Femur (tissue), 1 donor: ENCODE results near the gene BIN2.
"Not testable (repeated sequence)": the region's sequence is repeated elsewhere in the genome, so short reads cannot be mapped to it uniquely, and the experiment has no call there.

Experiments used
- DNase-seq: peaks from one replicate; pipeline ENCODE4 v3.0.0-alpha.2; 2017

Gene BIN2

DNA sequence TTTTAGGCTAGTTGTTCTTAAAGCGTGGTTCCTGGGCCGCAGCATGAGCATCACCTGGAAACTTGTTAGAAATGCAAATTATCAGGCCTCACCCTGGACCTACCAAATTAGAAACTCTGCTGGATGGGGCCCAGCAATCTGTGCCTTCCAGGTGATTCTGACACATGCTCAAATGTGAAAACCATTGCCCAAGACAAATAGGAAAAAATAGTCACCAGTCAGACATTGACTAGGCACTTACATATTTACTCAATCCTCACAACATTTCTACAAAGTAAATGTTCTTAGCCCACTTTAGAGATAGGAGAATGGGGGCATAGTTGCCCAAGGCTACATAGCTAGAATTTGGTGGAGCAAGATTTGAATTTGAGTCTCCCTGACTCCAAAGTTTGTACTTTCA is 19.2 kb upstream of the BIN2 start:
- DNase-seq, result no peak

DNA sequence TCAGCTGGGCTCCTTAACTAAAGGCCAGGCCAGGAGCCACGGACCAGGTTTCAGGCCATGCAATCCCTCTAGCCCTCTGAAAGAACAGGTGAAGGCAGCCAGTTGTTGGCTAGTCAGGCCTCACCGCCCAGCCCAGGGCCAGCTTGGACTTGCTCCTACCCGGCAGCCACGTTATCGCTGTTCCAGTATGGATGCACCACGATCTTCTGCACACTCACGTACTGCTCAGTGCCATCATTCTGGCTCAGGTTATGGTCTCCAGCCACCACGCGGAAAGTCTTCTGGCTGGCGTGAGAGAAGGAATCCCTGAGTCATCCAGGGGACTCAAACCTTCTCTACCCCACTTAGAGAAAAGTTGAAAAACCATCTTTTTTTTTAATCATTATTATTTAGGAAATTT is 18.4 kb upstream of the BIN2 start:
- no peak for DNase-seq

DNA sequence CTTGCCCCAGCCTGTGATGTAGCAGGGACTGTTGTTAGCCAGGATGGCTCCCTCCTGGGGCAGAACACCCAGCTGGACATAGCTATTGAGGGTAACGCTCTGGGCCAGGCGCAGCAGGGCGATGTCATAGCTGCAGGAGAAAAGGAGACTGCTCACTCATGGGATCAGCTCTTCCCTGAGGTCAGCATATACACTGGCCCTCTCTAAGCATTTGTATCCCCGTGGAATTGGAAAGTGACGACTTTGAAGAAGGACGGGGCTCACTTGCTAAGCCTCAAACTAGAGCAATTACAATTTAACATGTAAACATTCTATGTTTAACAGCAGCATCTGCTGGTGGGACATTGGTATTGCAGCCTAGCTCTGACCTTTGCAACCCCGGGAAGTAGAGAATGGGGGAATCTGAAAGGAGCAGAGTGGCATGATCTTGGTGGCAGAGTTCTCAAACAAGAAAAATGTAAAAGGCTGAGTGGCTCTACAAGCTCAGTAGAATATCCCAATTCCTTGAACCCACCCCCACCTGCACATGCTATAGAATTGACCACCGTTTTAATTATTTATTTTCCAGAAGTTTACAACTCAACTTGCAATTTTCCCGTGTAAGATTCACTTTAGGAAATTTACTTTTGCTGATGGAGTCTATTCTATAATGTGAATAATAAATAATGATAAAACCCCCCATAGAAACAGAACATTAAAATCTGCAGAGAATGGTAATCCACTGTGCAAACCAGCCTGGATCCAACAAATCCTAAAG is 17.5 kb upstream of the BIN2 start:
- DNase-seq, result peak; percentile 70

DNA sequence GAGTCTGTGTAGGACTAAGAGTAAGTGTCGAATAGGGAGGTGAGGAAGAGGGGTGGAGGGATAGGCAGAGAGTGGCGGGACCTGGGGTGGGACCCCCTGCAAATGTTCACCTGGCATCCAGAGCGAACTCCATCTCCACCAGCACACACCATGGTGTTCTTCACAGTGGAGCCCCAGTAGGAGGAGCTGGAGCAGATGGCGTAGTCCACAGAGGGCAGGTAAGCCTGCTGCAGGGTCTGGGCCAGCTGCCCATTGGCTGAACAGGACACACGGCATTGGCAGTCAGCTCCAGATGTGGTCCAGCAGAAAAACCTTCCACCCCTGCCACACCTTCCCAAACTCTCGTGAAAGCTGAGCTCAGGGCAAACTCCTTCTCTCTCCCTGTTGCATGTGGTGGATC is 15.8 kb upstream of the BIN2 start:
- no peak for DNase-seq

DNA sequence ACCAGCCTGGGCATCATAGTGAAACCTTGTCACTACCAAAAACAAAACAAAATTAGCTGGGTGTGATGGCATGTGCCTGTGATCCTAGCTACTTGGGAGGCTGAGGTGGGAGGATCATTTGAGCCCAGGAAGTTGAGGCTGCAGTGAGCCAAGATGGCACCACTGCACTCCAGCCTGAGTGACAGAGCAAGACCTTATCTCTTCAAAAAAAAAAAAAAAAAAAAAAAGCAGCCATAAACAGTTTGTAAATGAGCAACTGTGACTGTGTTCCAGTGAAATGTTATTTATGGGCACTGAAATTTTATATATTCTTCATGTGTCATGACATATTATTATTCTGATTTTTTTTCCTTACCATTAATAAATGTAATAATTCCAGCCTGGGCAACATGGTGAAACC is 13.4 kb upstream of the BIN2 start:
- DNase-seq, result not testable (repeated sequence)

DNA sequence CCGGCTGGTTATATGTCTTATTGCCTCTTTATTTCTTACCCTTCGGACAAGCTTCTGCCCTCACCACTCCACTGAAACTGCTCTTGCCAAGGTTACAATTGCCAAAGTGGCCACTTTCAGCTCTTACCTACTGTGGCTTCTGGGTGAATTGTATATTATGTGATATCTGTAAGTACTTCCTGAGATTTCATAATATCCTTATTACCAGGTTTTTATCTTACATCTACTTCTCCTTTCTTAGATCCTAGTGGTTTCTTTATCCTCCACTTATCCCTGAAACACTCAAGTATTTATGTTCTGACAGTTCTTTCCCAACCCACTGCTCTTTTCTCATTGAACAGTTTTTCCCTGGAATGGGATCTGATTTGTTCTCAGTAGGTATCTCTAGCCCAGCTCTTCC is 12.0 kb upstream of the BIN2 start:
- no peak for DNase-seq

DNA sequence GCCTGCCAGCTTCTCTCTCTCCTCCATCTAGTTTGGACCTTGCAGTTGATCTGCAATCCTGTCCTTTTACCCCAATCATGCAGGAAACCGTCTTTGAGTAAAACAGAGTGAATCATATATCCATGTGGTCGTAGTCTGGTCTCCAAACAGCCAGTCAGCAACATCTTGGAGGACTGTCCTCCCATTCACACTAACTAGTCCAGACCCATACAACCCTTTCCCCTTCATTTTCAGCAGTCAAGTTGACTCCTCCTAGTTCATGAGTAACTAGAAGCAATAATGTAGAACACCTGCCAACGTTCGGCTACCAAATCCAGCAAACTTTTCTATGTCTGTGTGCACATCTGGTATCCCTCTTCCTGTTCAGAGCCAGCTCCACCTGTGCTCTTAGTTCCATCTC is 10.8 kb upstream of the BIN2 start:
- no peak for DNase-seq

DNA sequence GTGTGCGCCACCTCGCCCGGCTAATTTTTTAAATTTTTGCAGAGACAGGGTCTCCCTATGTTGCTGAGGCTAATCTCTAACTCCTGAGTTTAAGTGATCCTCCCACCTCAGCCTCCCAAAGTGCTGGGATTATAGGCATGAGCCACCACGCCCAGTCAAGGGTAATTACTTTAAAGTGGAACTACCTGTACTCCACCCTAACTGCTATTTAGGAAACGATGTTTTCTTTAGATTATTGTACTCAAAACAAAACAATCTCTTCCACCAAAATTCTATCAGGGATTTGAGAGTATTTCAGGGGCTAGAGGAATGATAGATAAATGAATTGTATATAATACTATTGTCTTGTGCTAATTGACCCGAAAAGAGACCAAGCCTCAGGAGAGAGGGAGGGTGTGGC is 9.6 kb upstream of the BIN2 start:
- DNase-seq, result no peak

DNA sequence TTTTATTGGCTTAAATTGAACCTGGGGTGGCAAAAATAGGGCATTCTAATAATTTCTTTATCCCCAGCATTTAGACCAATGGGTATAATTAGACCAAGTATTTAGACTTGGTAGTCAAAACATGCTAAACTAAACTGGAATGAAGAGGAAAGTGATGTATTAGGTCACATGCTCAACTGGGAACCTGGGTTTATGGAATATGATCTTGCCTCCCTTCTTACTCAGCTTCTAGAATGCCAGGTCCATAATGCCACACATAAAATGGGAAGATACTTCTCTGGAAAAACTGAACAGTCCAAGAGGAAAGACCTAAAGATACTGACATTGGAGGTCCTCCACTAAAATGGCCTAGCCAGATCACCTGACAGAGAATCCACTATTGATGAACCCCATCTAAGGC is 6.2 kb upstream of the BIN2 start:
- DNase-seq, result no peak

DNA sequence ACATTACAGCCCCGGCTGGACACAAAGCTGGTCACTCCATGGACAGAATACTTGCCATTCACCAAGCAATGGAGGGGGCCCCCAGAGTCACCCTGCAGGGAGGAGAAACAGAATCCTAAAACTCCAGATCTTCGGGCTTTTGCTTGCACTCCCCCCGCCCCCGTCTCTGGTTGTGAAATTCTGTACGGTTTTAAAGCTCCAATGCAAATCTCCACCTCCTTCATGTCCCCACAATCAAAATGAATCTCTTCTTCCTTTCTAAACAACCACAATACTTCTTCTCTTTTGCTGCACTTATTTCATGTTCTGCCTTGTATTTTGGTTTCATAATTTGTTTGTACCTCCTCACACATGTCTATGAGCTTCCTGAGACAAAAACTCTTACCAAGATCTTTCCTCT is 5.8 kb upstream of the BIN2 start:
- no peak for DNase-seq

DNA sequence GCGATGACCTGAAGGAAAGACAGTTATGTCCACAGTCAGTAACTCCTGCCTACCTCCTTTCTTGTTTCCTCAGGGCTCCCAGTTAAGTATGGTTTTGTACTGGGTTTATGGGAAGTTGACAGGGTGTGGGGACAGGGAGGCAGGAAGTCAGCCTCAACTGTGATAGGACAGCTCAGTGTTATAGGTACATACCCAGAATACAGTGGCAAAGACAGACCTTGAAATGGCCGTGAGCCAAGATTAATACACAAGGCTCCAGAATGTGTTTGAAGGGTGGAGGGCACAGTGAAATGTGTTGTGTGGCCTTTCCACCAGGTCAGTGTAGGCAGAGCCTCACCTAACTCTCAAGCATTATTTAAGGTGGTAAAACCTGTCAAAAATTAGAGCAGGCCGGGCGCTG is 4.6 kb upstream of the BIN2 start:
- DNase-seq, result no peak

DNA sequence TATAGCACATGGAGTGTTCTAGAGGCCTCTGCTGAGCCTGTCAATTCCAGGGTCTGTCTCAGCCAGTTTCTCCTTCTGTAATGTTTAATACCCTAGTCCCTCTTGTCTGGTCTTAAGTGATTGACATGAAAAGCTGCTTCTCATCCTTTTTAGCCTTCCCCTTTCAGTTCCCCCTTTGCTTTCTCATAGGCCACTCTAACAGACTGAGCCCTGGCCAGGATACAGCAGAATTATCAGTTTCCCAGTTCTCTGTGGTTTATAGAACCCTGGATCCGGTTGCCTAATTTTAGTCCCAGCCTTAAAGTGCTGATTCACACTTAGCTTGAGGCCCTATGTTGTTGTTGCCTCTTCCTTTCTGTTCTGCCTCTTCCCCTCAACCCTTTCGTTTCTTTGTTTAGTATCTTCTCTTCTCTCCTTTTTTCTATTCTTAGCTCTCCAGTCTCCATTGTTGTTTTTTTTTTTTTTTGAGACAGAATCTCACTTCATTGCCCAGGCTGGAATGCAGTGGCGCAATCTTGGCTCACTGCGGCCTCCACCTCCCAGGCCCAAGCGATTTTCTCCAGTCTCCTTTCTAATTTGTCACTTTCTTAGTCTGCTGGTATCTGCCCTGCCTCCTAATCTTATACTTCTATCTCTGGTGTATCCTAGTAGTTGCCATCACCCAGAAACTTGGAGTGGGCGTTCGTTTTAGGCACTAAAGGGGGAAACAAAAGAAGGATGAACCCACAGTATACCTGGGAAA is 2.9 kb upstream of the BIN2 start:
- no peak for DNase-seq

DNA sequence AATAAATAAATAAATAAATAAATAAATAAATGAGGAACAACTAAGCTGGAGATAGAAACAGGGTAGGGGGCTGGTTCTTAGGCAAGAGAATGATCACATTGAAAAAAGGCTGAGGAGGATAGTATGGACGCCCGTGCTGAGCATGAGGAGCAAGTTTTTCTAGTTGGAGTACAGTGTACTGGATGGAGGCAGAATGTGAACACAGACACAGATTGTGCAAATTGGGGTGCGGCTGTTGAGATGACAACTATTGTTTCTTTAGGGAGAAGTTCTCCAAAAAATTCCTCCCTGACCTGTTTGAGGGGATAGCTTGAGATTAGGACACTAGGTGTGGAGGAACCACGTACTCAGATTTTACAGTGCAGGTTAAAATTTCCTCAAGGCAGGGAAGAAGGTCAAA is 979 bp upstream of the BIN2 start:
- no peak for DNase-seq

DNA sequence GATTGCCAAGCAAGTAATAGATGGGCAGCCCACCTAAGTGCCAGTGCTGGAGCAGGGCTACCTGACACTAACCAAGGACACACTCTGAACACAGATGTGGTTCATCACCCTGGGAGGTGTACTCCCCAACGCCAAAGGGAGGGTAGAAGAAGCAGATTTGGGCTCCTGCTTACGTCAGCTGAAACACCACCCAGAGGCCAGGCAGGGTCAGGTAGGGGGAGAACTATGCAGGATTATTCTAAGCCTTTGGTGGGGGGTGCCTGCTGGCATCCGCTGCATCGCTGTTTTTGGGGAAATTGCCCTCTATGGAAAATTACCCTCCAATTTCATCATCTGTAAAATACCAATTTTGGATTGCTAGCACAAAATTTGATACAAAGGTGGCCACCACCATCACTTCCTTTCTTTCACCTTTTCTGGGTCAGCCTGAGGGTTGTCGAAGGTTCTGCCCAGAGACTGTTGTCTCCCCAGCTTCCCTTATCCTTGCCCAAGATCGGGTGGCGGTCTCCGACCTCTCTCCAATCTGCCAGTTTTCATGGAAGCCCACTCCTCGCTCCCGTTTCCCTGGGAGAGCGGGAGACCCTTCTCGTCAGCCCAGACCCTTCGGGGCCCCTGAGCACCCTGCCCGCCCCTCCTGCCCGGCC is 535 bp downstream of the BIN2 start:
- no peak for DNase-seq

DNA sequence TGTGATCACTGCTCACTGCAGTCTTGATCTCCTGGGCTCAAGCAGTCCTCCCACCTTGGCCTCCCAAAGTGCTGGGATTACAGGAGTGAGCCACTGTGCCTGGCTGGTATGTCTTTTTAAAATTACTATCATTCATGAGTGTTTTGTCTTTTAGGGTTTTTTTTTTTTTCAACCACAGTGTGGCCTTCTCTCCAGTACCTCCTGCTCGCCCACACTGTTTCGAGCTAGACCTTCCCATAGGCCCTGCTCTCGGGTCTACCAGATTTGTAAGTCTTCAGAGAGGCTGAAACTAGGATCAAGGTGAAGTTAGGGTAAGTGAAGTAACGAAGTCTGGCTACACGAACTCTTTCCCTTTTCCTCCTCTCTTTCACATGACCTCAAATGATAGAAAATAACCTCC is 1.5 kb downstream of the BIN2 start:
- DNase-seq, result no peak

DNA sequence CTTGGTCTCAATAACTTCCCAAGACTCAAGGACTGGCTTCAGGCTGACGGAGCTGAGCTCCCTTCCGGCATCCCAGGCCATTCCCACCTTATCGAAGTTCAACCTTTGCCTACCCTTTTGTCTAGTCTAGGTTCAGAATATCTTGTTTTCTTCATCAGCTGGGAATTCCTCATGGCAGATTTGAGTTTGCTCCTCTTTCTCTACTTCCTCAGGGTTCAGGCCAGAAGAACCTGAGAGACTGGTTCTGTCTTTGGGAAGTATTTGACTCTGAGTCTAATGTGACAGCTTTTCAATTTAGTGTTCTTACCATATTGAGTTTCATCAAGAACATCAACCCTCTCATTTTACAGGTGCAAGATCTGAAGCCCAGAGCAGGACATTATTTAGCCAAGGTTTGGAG is 2.1 kb downstream of the BIN2 start:
- no peak for DNase-seq

DNA sequence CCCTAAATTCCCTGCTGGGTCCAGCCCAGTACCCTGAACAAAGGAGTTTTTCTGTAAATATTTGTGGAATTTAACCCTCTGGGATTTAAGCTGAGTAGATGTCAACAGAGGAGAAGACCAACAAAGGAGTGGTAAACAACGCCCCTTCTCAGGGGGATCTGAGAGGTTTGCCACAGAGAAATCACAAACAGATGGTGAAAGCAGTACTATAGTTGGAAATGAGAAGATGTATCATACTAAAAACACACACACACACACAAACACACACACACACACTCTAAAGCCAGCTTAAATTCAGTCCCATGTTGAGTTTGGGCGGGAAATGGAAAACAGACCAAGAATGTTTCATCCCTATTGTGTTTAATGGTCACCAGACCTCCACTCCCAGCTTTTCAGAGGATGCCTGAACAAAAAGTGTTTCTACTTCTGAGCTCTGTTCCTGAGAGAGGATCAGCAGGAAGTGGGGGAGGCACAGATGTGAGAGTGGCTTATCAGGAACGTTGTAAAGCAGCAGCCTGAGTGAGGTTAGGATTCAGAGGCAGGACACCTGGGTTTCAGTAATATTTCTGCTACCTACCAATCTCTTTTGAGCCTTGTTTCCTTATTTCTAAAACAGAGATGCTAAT is 3.2 kb downstream of the BIN2 start:
- peak; percentile 53 for DNase-seq

DNA sequence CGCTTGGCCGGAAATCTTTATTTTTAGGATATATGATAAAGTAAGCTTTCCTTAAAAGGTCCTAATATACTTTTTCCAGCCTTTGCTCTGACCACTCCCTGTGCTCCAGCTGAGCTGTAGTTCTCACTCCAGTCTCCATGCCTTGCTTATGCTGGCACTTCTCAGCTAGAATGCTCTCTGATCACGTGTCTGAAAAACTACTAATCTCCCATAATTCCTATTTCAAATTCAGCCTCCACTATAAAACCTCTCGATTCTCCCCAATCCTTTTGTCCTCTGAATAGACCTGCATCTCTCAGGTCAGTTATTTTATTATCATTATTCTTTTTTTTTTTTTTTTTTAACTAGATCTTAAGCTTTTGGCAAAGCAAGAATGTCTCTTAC is 3.7 kb downstream of the BIN2 start:
- DNase-seq, result no peak

DNA sequence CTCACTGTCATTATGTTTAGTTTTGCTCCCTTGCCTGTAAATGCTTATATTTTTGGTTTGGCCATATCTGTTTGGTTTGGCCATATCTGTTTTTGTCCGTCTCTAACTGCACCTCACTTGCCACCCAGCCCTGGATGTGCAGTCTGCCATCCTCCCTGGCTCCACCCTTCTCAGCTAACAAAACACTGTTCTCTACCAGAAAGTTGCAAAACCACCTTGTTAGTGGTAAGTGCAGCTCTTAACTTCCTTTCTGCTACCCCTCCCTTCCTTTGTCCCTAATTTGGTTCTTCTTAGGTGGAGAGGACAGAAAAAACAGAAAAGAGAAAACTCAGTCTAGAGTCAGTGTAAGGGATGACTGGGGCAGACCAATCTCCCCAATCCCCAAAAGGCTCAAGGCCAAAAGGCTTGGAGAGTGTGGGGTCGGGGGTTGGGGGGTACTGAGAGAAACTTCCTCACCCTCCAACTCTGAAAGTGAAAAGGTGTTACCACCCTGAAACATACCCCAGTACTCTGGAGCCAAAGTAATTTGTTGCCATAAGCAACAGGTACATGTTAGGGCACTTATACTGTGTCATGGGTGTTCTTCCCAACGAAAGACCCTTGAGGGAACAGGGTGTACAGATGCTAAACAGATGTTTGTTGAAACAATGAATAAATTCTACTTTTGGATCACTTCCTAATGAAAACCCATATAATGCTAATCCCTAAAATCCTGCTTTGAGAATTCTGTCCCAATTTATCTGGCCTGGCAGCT is 5.0 kb downstream of the BIN2 start:
- no peak for DNase-seq

DNA sequence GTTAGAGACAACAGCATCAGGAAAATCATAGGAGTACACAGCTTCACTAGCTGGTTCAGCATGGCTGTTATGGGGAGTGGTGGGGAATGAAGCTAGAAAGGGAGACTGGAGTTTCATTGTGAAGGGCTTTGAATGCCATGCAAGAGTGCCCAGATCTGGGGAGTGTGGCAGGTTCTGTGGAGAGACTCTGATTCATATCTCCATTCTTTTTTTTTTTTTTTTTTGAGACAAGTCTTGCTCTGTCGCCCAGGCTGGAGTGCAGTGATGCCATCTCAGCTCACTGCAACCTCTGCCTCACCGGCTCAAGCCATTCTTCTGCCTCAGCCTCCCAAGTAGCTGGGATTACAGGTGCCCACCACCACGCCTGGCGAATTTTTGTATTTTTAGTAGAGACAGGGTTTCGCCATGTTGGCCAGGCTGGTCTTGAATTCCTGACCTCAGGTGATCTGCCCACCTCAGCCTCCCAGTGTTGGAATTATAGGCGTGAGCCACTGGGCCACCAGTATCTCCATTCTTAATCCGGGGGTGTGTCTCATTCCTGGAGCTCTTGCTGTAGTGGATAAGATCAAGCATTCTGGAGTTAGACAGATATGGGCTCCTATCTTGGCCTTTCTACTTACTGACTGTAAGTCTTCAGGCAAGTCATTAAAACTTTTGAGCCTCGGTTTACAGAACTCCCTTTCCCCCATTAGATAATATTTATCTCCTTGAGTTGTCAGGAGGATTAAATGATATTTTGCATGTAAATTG is 5.7 kb downstream of the BIN2 start:
- not testable (repeated sequence) for DNase-seq

DNA sequence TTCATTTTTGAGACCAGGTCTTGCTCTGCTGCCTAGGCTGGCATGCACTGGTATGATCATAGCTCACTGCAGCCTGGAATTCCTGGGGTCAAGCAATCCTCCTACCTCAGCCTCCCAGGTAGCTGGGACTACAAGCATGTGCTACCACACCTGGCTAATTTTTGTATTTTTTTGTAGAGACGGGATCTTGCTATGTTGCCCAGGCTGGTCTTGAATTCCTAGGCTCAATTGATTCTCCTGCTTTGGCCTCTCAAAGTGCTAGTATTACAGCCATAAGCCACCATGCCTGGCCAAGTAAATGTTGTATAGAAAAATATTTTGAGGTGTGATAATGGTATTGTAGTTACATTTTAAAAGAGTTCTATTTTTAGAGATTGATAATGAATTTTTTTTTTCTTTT is 12.6 kb downstream of the BIN2 start:
- no peak for DNase-seq
